K562 (cell line): ENCODE measurements around the gene GBA2. TPM values are rescaled to one million over a fixed set of nuclear protein-coding genes. Genes with fewer than 3 reads are reported as not detected.
A peak's percentile ranks its signal among the peaks of the same experiment; 100 is the strongest.

Source experiments
- ATAC-seq: fragments of 200-7000 bp; cut with Tn5 transposase; 3 replicates; pipeline ENCODE4 v1.9.1; 2020; ENCODE audit warnings: moderate library complexity
- BruUV-seq: library from RNA; stranded (reverse); fragments of 400-500 nt; replicated peaks from 2 replicates; lab custom pipeline; 2021; lab: Mats Ljungman, UMichigan
- CTCF ChIA-PET: fragments of 300-600 bp; formaldehyde crosslinking; extraction: SDS; loops from one replicate; lab custom pipeline; 2021; ENCODE audit warnings: low intra/inter-chr PET ratio; lab: Yijun Ruan, JAX
- POLR2A ChIA-PET: fragments of 300-600, 350-650 bp; sonication (Branson Sonifier 250); formaldehyde crosslinking; extraction: SDS; loops from one replicate; lab custom pipeline; 2021; ENCODE audit warnings: antibody characterized with exemption, inconsistent platforms; lab: Yijun Ruan, JAX
- DNase-seq, 4 experiments: peaks; one replicate each; pipeline versions ENCODE4 v3.0.0 to v3.0.0-alpha.2; 2011 to 2018; ENCODE audit warnings: low spot score in 3 of 4, mixed read lengths in 3 of 4; ENCODE audit errors: extremely low read depth in 1 of 4
- FAIRE-seq: peaks from 2 replicates; lab custom pipeline; 2011; peaks lifted over from hg19 to GRCh38; lab: Jason Lieb, UNC
- H2AFZ ChIP-seq: 2 replicates; pipeline ENCODE4 v1.6.0; 2011; ENCODE audit warnings: low read depth, low read length, control low read depth, inconsistent platforms
- H3K27ac ChIP-seq: fragments of 200-600 bp; 3 replicates; pipeline ENCODE4 v1.8.0; 2011; ENCODE audit warnings: low read depth, mild to moderate bottlenecking, control low read depth, inconsistent platforms, low read length, moderate library complexity, mixed read lengths; ENCODE audit errors: extremely low read depth
- H3K27me3 ChIP-seq, 2 experiments: fragments of 300-600 bp in 1 of 2; 2 replicates in 1 of 2; 3 replicates in 1 of 2; pipeline versions ENCODE4 v1.6.0 to v1.8.0; 2011; ENCODE audit warnings: inconsistent platforms in 2 of 2, low read length in 2 of 2, mild to moderate bottlenecking in 1 of 2, mixed read lengths in 1 of 2, moderate library complexity in 1 of 2; ENCODE audit not compliant: control insufficient read depth in 2 of 2, insufficient read depth in 2 of 2
- H3K36me3 ChIP-seq: fragments of 300-600 bp; 3 replicates; pipeline ENCODE4 v1.8.0; 2011; ENCODE audit warnings: mild to moderate bottlenecking, low read length, inconsistent platforms; ENCODE audit not compliant: control insufficient read depth, insufficient read depth
- H3K4me1 ChIP-seq, 2 experiments: fragments of 200-600 bp in 1 of 2; replicated peaks in 1 of 2; 2 replicates in 1 of 2; 3 replicates in 1 of 2; pipeline versions ENCODE4 v1.5.1 to v1.8.0; 2011; ENCODE audit warnings: inconsistent platforms in 2 of 2, low read length in 2 of 2, mild to moderate bottlenecking in 1 of 2, mixed read lengths in 1 of 2, moderate library complexity in 1 of 2; ENCODE audit not compliant: control insufficient read depth in 2 of 2, insufficient read depth in 2 of 2
- H3K4me2 ChIP-seq: 2 replicates; pipeline ENCODE4 v1.6.1; 2011; ENCODE audit warnings: low read length, control low read depth, inconsistent platforms, mixed read lengths; ENCODE audit not compliant: insufficient read depth
- H3K4me3 ChIP-seq: fragments of 200-600 bp; sonication (generic), shearing (Covaris generic); 2 replicates; pipeline ENCODE4 v1.5.1; 2016; ENCODE audit warnings: control low read depth, inconsistent platforms
- H3K79me2 ChIP-seq: fragments of 200-600 bp; 3 replicates; pipeline ENCODE4 v1.8.0; 2011; ENCODE audit warnings: low read length, inconsistent platforms; ENCODE audit not compliant: control insufficient read depth, insufficient read depth
- H3K9ac ChIP-seq, 2 experiments: 2 replicates each; pipeline versions ENCODE4 v1.6.0 to v1.6.1; 2011; ENCODE audit warnings: low read depth in 2 of 2, low read length in 2 of 2, control low read depth in 1 of 2, inconsistent platforms in 1 of 2, mild to moderate bottlenecking in 1 of 2, mixed read lengths in 1 of 2; ENCODE audit not compliant: insufficient read depth in 1 of 2
- H3K9me1 ChIP-seq: one replicate; pipeline ENCODE4 v1.6.0; 2011; ENCODE audit warnings: inconsistent platforms, mild to moderate bottlenecking, low read length, moderate library complexity; ENCODE audit not compliant: control insufficient read depth, insufficient read depth
- H3K9me3 ChIP-seq: replicated peaks from 2 replicates; pipeline ENCODE4 v1.5.1; 2011; ENCODE audit warnings: low read depth, low read length, inconsistent platforms; ENCODE audit not compliant: control insufficient read depth, insufficient read depth
- H4K20me1 ChIP-seq: replicated peaks from 2 replicates; pipeline ENCODE4 v1.6.1; 2011; ENCODE audit warnings: low read length, inconsistent platforms, mixed read lengths; ENCODE audit not compliant: control insufficient read depth, insufficient read depth
- BACH1 ChIP-seq: fragments of 200-800 bp; sonication (Bioruptor generic); IDR thresholded peaks from 2 replicates; pipeline ENCODE4 v1.6.1; 2016; ENCODE audit warnings: missing genetic modification characterization, missing compliant biosample characterization
- C11orf30 ChIP-seq: fragments of 450-650 bp; IDR thresholded peaks from 2 replicates; pipeline ENCODE4 v1.6.1; 2016; ENCODE audit warnings: low read depth, mild to moderate bottlenecking
- CBX1 ChIP-seq: sonication (generic); IDR thresholded peaks from 2 replicates; pipeline ENCODE4 v1.6.1; 2016; ENCODE audit warnings: antibody characterized with exemption, low read depth, mild to moderate bottlenecking
- GABPB1 ChIP-seq: sonication (generic); formaldehyde crosslinking; IDR thresholded peaks from 2 replicates; pipeline ENCODE4 v1.8.0; 2022; ENCODE audit warnings: mild to moderate bottlenecking, missing genetic modification reagents
- MAFF ChIP-seq: IDR thresholded peaks from 2 replicates; pipeline ENCODE4 v1.6.1; 2012; ENCODE audit warnings: low read length, improper control_type of control experiment
- MAFG ChIP-seq: fragments of 450-650 bp; conservative IDR thresholded peaks from 2 replicates; pipeline ENCODE4 v1.6.1; 2016; ENCODE audit warnings: missing genetic modification characterization, missing compliant biosample characterization
- MAFK ChIP-seq: IDR thresholded peaks from 2 replicates; pipeline ENCODE4 v1.6.1; 2011; ENCODE audit warnings: low read length, improper control_type of control experiment
- NFE2 ChIP-seq: IDR thresholded peaks from 2 replicates; pipeline ENCODE4 v1.6.1; 2014; ENCODE audit warnings: antibody characterized with exemption, low read depth
- NFE2L1 ChIP-seq: fragments of 450-650 bp; IDR thresholded peaks from 2 replicates; pipeline ENCODE4 v1.6.1; 2016; ENCODE audit warnings: missing genetic modification characterization, low read depth, mild to moderate bottlenecking, missing compliant biosample characterization, moderate library complexity, borderline replicate concordance
- SMARCB1 ChIP-seq: IDR thresholded peaks from 2 replicates; pipeline ENCODE4 v1.6.1; 2011; ENCODE audit warnings: improper control_type of control experiment, low read depth; ENCODE audit not compliant: insufficient read length
- ZNF311 ChIP-seq: fragments of 250-450 bp; sonication (Bioruptor Pico); IDR thresholded peaks from 2 replicates; pipeline ENCODE4 v1.4.0; 2020; ENCODE audit warnings: mild to moderate bottlenecking, moderate library complexity
- ZNF316 ChIP-seq: fragments of 450-650 bp; IDR thresholded peaks from 2 replicates; pipeline ENCODE4 v1.6.1; 2016
- WGBS: fragments of 100-300 bp; shearing (Covaris generic); methylation state at CpG from one replicate; pipeline ENCODE4 v1.1.6; 2016; ENCODE audit warnings: low coverage, mixed read lengths; ENCODE audit not compliant: insufficient coverage; ENCODE audit errors: missing lambda C conversion rate; 5-methylcytosine and 5-hydroxymethylcytosine counted together
- in situ Hi-C: fragments of 300-500 bp; cut with MboI; formaldehyde crosslinking; loops from 4 replicates; pipeline ENCODE4 v1.15.0; 2018; ENCODE audit warnings: inconsistent platforms, mixed read lengths
- intact Hi-C: fragments of 100-400 bp; cut with micrococcal nuclease; formaldehyde crosslinking; loops from 2 replicates; pipeline ENCODE4 v1.14.2; 2022
- polyA plus RNA-seq, 8 experiments: library from polyadenylated mRNA; depleted of rRNA in 4 of 8; stranded (reverse) in 5 of 8; unstranded in 3 of 8; fragments of >200 nt; fragmentation: Nextera tagmentation in 2 of 8; fragmentation: Illumina TruSeq in 1 of 8; extraction: Ambion mirVana in 2 of 8; extraction: Trizol in 1 of 8; gene quantifications; 2 replicates each; pipeline versions ENCODE4 v1.2.1 to v1.2.3, GENCODE V29; 2011 to 2014; ENCODE audit warnings: inconsistent platforms in 1 of 8, missing spikeins in 1 of 8
- total RNA-seq, 7 experiments: library from RNA; depleted of rRNA in 6 of 7; stranded (reverse); fragments of >200 nt in 6 of 7; fragmentation: Illumina TruSeq in 2 of 7; extraction: Trizol in 2 of 7; gene quantifications; 2 replicates each; pipeline versions ENCODE4 v1.2.1 to v1.2.3, GENCODE V29; 2011 to 2021; ENCODE audit warnings: low replicate concordance in 1 of 7
- TF ChIP-seq, protein P1 (sequence below), 2 experiments: IDR thresholded peaks in 1 of 2; conservative IDR thresholded peaks in 1 of 2; 2 replicates each; pipeline ENCODE4 v1.6.1; 2016; ENCODE audit warnings: low read depth in 2 of 2, mild to moderate bottlenecking in 1 of 2, missing compliant biosample characterization in 1 of 2, missing genetic modification characterization in 1 of 2, moderate library complexity in 1 of 2

Gene GBA2
- total and polyA plus RNA-seq, 9 of the 15 experiments (the other 6 are each of a cell fraction or from before 2014, with no cell fraction given), result 14.1 to 60.4 (median 32.1) TPM

DNA sequence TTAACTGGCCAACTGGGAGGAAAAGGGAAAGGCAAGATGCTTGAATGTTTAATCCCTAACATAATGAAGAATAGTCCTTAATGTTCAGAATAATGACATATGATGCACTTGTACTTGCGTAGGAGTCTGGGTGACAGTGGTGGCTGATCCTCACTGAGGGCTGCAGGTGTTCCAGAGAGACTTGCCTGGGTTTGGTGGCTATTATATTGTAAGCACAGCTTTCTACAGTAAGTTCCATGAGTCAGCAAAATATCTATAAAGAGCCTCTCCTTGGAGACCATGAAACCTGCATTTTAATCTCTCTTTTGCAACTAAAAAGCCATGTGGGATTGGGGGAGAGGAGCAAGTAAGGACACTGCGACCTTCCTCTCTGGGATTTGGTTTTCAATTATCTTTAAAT is 40.5 kb upstream of the GBA2 start:
- peak; percentile 50; the same call in 2 of the 3 replicates for ATAC-seq
- BruUV-seq, result no TSS peak
- peak in 1 of 4 experiments; percentile 13 for DNase-seq
- FAIRE-seq, result peak; percentile 44
- H3K9me3 ChIP-seq, result no peaks in the 10 kb centered on the region
- no peak overlapping the region for H3K9ac ChIP-seq
- in situ Hi-C loops (no loop called here), intact Hi-C loops (no loop called here)
- TF ChIP-seq, protein P1, sequence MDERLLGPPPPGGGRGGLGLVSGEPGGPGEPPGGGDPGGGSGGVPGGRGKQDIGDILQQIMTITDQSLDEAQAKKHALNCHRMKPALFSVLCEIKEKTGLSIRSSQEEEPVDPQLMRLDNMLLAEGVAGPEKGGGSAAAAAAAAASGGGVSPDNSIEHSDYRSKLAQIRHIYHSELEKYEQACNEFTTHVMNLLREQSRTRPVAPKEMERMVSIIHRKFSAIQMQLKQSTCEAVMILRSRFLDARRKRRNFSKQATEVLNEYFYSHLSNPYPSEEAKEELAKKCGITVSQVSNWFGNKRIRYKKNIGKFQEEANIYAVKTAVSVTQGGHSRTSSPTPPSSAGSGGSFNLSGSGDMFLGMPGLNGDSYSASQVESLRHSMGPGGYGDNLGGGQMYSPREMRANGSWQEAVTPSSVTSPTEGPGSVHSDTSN (CRISPR knock-in tag; IDR thresholded peaks at IDR 0.05; ENCODE audit: low read depth), result no peak
- TF ChIP-seq, protein P1 (tag; conservative IDR thresholded peaks at IDR 0.05; ENCODE audit: low read depth), result no peak
- TF ChIP-seq BACH1 (tag), result peak; percentile 60; the same call in 1 of the 2 replicates
- no peak for TF ChIP-seq CBX1
- no peak for TF ChIP-seq SMARCB1
- TF ChIP-seq NFE2, result peak; percentile 56
- TF ChIP-seq MAFG, result peak; percentile 92
- TF ChIP-seq C11orf30, result peak; percentile 95
- TF ChIP-seq MAFF, result peak; percentile 94
- TF ChIP-seq ZNF311 (CRISPR knock-in tag), result no peak
- TF ChIP-seq NFE2L1 (tag), result peak; percentile 49; the same call in 1 of the 2 replicates
- TF ChIP-seq GABPB1 (CRISPR knock-in tag), result no peak
- TF ChIP-seq MAFK, result peak; percentile 92
- TF ChIP-seq ZNF316, result peak; percentile 97
- H3K36me3 ChIP-seq, result peaks cover 24% of the 10 kb centered on the region; the same call in 2 of the 3 replicates
- no peak overlapping the region for H3K4me2 ChIP-seq
- H3K79me2 ChIP-seq, result no peaks in the 10 kb centered on the region
- H4K20me1 ChIP-seq, result no peaks in the 10 kb centered on the region
- no peak overlapping the region for H2AFZ ChIP-seq
- peak overlapping the region; percentile 37; the same call in 1 of the 3 replicates for H3K27ac ChIP-seq
- CTCF ChIA-PET, result interaction anchor here (0.7 to 2.8 kb wide), 4 partner anchors 24 to 308 kb away, joined by 3 to 28 read pairs (median 10); no protein-coding TSS in a partner anchor
- POLR2A ChIA-PET, result interaction anchor here (1.2 to 1.5 kb wide), 2 partner anchors 48 to 132 kb away, joined by 3 to 4 read pairs; no protein-coding TSS in a partner anchor
- no peaks in the 10 kb centered on the region for H3K27me3 ChIP-seq
- no peak overlapping the region for H3K4me3 ChIP-seq
- WGBS, result 71% methylated on average over 2 of the region's 2 CpGs
- H3K9me1 ChIP-seq, result no peaks in the 10 kb centered on the region
- H3K4me1 ChIP-seq, result peaks cover 6% of the 10 kb centered on the region in 2 experiments; a peak in 4 of 5 replicates
